Body of pancreas (tissue), 4 donors: ENCODE data around the gene HOXB13. TPM values are rescaled to one million over a fixed set of nuclear protein-coding genes. Genes with fewer than 3 reads are reported as not detected.

Source experiments
- ATAC-seq: fragments of 150-250 bp; one replicate; pipeline ENCODE4 v1.9.1; 2016
- DNase-seq, 4 donors: peaks; one replicate each; pipeline ENCODE4 v3.0.0-alpha.2; 2019
- H3K27ac ChIP-seq, 4 donors: fragments of 200-600 bp; sonication (generic); 1 replicate in 3 of 4; 2 replicates in 1 of 4; pipeline versions ENCODE4 v1.5.1 to v1.6.1; 2016 to 2019; ENCODE audit warnings: mild to moderate bottlenecking in 1 of 4, mixed read lengths in 1 of 4, moderate library complexity in 1 of 4
- H3K27me3 ChIP-seq, 2 donors: fragments of 200-600 bp; sonication (generic); one replicate each; pipeline ENCODE4 v1.6.0; 2016; ENCODE audit warnings: mild to moderate bottlenecking in 1 of 2
- H3K36me3 ChIP-seq, 2 donors: fragments of 200-600 bp; sonication (generic); replicated peaks in 1 of 2; 2 replicates each; pipeline ENCODE4 v1.5.1; 2016; ENCODE audit warnings: low read depth in 2 of 2; ENCODE audit not compliant: insufficient read depth in 1 of 2
- H3K4me1 ChIP-seq: fragments of 200-600 bp; sonication (generic); one replicate; pipeline ENCODE4 v1.6.0; 2016
- H3K4me3 ChIP-seq, 2 donors: fragments of 200-600 bp; sonication (generic); 1 replicate in 1 of 2; 2 replicates in 1 of 2; pipeline ENCODE4 v1.5.1; 2016 to 2019
- H3K9me3 ChIP-seq, 3 donors: fragments of 200-600 bp; sonication (generic); 1 replicate in 2 of 3; 2 replicates in 1 of 3; pipeline ENCODE4 v1.5.1; 2016
- CTCF ChIP-seq, 7 experiments: fragments of 450-650 bp in 4 of 7; fragments of 200-600 bp in 3 of 7; sonication (generic) in 3 of 7; IDR thresholded peaks; one replicate each; pipeline ENCODE4 v1.5.1; 2016 to 2019; ENCODE audit warnings: antibody characterized with exemption in 7 of 7
- POLR2A ChIP-seq, 3 donors: fragments of 450-650 bp; IDR thresholded peaks; one replicate each; pipeline ENCODE4 v1.6.1; 2016; ENCODE audit warnings: antibody characterized with exemption in 3 of 3, mild to moderate bottlenecking in 2 of 3
- WGBS, 2 donors: methylation state at CpG; one replicate each; pipeline ENCODE4 v1.1.5; 2017; 5-methylcytosine and 5-hydroxymethylcytosine counted together
- intact Hi-C: fragments of 100-400 bp; cut with DNase I; formaldehyde crosslinking; loops from one replicate; pipeline ENCODE4 v1.15.1; 2023
- total RNA-seq, 2 donors: library from RNA; depleted of rRNA; stranded (reverse); fragments of >200 nt; gene quantifications; one replicate each; pipeline ENCODE4 v1.1.0, GENCODE V29; 2016

The HOXB13 gene
- total RNA-seq, 2 donors from 2014 or later, result not detected

- Histone ChIP-seq H3K36me3 (no peaks in the 10 kb centered on the region), H3K27me3 (peaks cover 0 to 74% of the 10 kb centered on the region in 2 donors), H3K4me1 (peaks cover 14% of the 10 kb centered on the region), H3K27ac (no peak within 1 kb of the TSS), H3K4me3 (no peak within 1 kb of the TSS), H3K9me3 (peaks cover 0 to 10% (median 0%) of the 10 kb centered on the region in 3 donors)
- TF ChIP-seq POLR2A (IDR thresholded peaks at IDR 0.05) (no peak), CTCF (IDR thresholded peaks at IDR 0.05) (no peak)
- DNase-seq (no peak), ATAC-seq (no peak)
- intact Hi-C loops, result loop anchor here (10.0 kb wide), 1 partner anchor 162 kb away; no protein-coding TSS in a partner anchor
- 3 to 8% methylated on average over 21 of the region's 21 CpGs for WGBS, 2 donors
Measured at GRCh38 chr17:48722915-48723422, 5.6 kb downstream of the HOXB13 start, which contains the start of gene PRAC2. TSS of gene PRAC2 (plus strand) at chr17:48723185. CDS start at chr17:48724411, 1,226 bp downstream.

- ATAC-seq (no peak), DNase-seq (no peak)
- intact Hi-C loops, result loop anchor here (10.0 kb wide), 1 partner anchor 162 kb away; no protein-coding TSS in a partner anchor
- H3K4me1 ChIP-seq, result peaks cover 14% of the 10 kb centered on the region
- H3K27me3 ChIP-seq, result peaks cover 2 to 74% of the 10 kb centered on the region in 2 donors
- no peak within 1 kb of the TSS for H3K4me3 ChIP-seq
- no peaks in the 10 kb centered on the region for H3K36me3 ChIP-seq
- peaks cover 0 to 10% (median 0%) of the 10 kb centered on the region in 3 donors for H3K9me3 ChIP-seq
- TF ChIP-seq CTCF (IDR thresholded peaks at IDR 0.05), result no peak
- no peak for TF ChIP-seq POLR2A (IDR thresholded peaks at IDR 0.05)
- H3K27ac ChIP-seq, result no peak within 1 kb of the TSS
- WGBS, 2 donors, result 6 to 10% methylated on average over 15 to 21 of the region's 21 CpGs
Measured at GRCh38 chr17:48722201-48722907, 6.2 kb downstream of the HOXB13 start, which contains the start of gene PRAC1. TSS of gene PRAC1 (minus strand) at chr17:48722518. CDS start at chr17:48722392, 126 bp downstream.

- no peak for TF ChIP-seq POLR2A (IDR thresholded peaks at IDR 0.05)
- TF ChIP-seq CTCF (IDR thresholded peaks at IDR 0.05), result no peak
- Histone ChIP-seq H3K27ac (no peak overlapping the region), H3K4me1 (peaks cover 14% of the 10 kb centered on the region), H3K27me3 (peaks cover 10 to 71% of the 10 kb centered on the region in 2 donors), H3K36me3 (no peaks in the 10 kb centered on the region), H3K4me3 (no peak overlapping the region), H3K9me3 (peaks cover 0 to 10% (median 0%) of the 10 kb centered on the region in 3 donors)
- DNase-seq (no peak), ATAC-seq (no peak)
- WGBS, 2 donors, result 90 to 100% methylated on average over 1 of the region's 1 CpG
- intact Hi-C loops, result loop anchor here (10.0 kb wide), 1 partner anchor 164 kb away; no protein-coding TSS in a partner anchor
Measured at GRCh38 chr17:48721009-48721402, 7.5 kb downstream of the HOXB13 start.

GRCh38 chr17:48720266-48721008, 8.1 kb downstream of the HOXB13 start:
- H3K36me3 ChIP-seq, result no peaks in the 10 kb centered on the region
- H3K9me3 ChIP-seq, result peaks cover 0 to 10% (median 0%) of the 10 kb centered on the region in 3 donors
- DNase-seq (no peak), ATAC-seq (no peak)
- H3K27me3 ChIP-seq, result peaks cover 10 to 67% of the 10 kb centered on the region in 2 donors
- 21 to 33% methylated on average over 10 to 11 of the region's 11 CpGs for WGBS, 2 donors
- H3K4me1 ChIP-seq, result peaks cover 12% of the 10 kb centered on the region
- TF ChIP-seq CTCF (IDR thresholded peaks at IDR 0.05) (no peak), POLR2A (IDR thresholded peaks at IDR 0.05) (no peak)
- H3K4me3 ChIP-seq, result no peak overlapping the region
- intact Hi-C loops, result loop anchor here (10.0 kb wide), 1 partner anchor 164 kb away; no protein-coding TSS in a partner anchor
- no peak overlapping the region for H3K27ac ChIP-seq
